OCI-LY7 (cell line): ENCODE measurements around the gene NOL4L.

Source experiments
- CTCF ChIP-seq: fragments of 200-600 bp; sonication (generic); conservative IDR thresholded peaks from 2 replicates; pipeline ENCODE4 v1.5.1; 2014; ENCODE audit warnings: mild to moderate bottlenecking, antibody characterized with exemption, low read length, moderate library complexity, mixed read lengths
- EZH2phosphoT487 ChIP-seq: fragments of 200-600 bp; sonication (generic); IDR thresholded peaks from 2 replicates; pipeline ENCODE4 v1.6.1; 2018; ENCODE audit warnings: low read depth, borderline replicate concordance, mild to moderate bottlenecking, mixed run types, antibody characterized with exemption, low read length, moderate library complexity, mixed read lengths

- no peak for TF ChIP-seq CTCF
- TF ChIP-seq EZH2phosphoT487, result no peak
Measured at GRCh38 chr20:32411955-32412706, 173.0 kb downstream of the NOL4L start.
